UCSD-AML1 (cell line): ENCODE results near the gene SUMF1.

Experiments used
- DNase-seq: peaks from one replicate; lab custom pipeline; 2025; ENCODE audit not compliant: unreplicated experiment; lab: John Stamatoyannopoulos, UW

SUMF1 gene

DNA sequence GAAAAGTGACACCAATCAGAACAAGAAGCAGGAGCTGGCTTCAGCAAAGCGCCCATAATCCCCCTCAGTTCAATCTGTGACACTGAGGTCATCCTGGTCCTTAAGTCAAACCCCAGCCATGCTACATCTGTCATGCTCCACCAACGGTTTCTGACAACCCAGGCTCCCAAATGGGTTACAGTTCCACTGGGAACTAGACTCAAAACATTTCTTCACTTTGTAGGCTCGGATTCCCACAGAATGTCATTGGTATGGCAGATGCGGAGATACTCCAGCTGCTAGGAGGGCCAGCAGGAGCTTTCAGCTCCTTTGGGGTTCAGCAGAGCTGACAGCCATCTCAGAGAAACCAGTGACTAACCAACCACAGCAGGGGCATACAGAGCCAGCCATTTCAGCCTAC, 48.9 kb downstream of the SUMF1 start:
- DNase-seq = no peak

GRCh38 chr3:4417449-4417848, 49.6 kb downstream of the SUMF1 start:
- no peak for DNase-seq

DNA sequence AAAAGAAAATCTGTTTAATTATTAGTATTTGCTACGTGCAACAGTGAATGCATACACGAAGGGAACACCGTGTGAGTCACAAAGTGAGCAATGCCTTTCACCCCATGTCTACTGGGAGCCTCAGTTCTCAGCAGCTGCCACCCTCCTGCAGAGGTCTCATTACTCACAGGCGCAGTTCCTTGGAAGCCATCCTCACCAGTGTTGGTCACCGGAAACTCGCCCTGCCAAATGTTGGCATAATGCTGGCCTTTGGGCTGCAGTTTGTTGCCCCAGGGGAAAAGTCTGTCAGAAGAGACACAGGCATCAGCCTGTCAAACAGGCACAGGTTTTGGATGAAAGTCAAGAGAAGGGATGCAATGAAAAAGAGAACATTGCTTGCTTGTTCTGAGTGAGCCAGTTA, 50.1 kb downstream of the SUMF1 start:
- no peak for DNase-seq

- DNase-seq = no peak
Measured at GRCh38 chr3:4416427-4416945, 50.6 kb downstream of the SUMF1 start.

DNA sequence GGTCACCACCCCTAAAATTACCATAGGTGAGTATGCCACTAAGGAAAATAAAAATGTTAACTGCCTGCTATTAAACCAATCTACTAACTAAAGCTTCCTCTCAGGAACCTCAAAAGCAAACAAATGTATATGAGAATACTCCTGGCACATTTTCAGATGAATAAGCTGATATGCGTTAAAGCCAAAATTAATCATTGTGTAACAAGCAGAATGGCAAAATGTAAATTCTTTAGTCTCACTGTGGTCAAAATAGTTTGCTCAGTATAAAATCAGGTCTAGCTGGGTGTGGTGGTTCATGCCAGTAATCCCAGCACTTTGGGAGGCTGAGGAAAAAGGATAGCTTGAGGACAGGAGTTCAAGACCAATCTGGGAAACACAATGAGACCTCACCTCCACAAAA, 53.6 kb downstream of the SUMF1 start:
- no peak for DNase-seq

- DNase-seq = no peak
Measured at GRCh38 chr3:4411833-4412232, 55.2 kb downstream of the SUMF1 start.

- no peak for DNase-seq
Measured at GRCh38 chr3:4411236-4411635, 55.8 kb downstream of the SUMF1 start.

GRCh38 chr3:4410606-4411005, 56.5 kb downstream of the SUMF1 start:
- DNase-seq = no peak

GRCh38 chr3:4409971-4410573, 57.0 kb downstream of the SUMF1 start:
- DNase-seq = no peak

- DNase-seq = no peak
Measured at GRCh38 chr3:4409415-4409814, 57.7 kb downstream of the SUMF1 start.

DNA sequence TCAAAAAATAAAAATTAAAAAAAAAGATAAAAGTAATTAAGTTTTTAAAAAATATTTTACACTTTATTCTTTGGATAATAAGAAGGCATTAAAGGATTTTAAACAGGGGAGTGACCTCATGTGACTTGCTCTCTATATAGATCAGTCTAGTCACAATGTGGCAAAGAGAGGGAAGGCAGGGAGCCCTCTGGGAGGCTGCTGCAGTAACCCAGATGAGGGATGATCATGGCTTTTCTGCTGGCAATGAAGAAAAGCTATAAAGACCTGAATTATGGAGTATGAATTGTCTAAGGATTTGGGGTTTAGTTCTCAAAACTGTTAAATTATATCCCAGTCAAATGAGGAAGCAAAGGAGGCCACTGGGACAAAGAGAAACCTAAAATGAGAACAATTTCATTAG, 58.1 kb downstream of the SUMF1 start:
- no peak for DNase-seq

DNA sequence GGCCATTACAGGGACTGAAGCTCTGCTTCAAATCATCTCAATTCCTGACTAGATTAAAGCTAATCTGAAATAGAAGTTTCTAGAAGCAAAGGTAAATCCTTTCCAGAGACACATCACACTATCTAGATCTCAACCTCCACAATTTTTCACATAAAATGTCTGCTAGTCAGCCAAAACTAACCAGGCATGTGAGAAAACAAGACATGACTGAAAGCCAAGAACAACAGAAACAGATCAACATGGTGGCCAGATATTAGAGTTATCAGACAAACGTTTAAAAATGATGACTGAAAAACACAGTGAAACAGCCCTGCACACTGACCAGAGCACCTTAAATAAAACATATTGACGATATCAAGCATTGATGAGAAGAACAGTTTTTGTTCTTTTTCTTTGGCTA, 59.1 kb downstream of the SUMF1 start:
- DNase-seq = no peak

DNA sequence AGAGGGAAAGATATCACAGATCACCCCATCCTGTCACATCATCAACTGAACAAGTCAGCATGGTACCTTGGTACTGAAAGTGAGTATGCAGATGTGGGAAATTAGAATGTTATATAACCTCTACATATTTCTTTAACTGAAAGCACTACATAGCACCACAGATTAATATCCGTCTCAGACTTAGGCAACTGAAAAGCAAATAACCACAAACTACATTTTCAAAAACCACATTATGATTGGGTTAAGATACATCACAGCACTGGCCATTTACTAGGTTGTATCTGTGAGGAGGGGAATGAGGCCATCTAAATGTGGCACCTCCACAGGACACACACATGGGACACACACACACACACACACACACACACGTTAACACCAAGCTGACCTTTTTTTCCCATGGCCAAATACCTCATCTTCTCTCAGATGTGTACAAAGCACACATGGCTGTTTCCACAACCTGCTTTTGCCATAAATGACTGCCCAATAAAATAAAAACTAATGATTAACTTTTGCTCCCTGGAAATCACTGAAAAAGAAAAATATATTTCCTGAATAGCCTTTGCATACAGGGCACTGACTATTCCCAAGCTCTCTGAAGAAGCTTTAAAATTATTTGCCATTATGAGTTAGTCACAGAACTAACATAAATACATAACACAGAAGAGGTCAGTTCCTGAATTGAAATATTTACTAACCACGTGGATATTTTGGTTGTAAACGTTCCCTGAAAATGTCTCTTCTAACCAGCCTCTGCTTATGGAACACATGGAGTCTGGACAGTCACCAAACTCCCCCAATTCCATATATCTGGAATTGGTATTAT, 60.1 kb downstream of the SUMF1 start:
- no peak for DNase-seq

- no peak for DNase-seq
Measured at GRCh38 chr3:4404881-4405280, 62.2 kb downstream of the SUMF1 start.

DNA sequence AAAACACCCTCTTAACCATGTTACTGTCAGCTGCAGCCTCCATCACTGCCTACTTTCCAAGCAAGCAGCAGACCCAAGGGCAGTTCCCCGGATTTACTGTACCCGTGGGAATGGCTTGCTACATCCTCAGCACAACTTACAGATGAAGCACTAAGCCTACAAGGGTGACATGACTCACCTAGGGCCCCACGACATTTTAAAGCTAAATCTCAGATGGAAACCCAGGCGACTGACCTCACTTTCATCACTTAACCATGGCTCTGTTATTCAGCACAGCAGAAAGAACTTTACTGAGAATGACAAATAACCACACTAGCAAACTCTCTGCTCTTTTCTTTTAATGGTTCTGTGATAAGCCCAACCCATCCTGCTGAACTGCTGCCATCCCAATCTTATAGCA, 65.6 kb downstream of the SUMF1 start:
- DNase-seq = no peak

- DNase-seq = no peak
Measured at GRCh38 chr3:4399476-4399875, 67.6 kb downstream of the SUMF1 start.

DNA sequence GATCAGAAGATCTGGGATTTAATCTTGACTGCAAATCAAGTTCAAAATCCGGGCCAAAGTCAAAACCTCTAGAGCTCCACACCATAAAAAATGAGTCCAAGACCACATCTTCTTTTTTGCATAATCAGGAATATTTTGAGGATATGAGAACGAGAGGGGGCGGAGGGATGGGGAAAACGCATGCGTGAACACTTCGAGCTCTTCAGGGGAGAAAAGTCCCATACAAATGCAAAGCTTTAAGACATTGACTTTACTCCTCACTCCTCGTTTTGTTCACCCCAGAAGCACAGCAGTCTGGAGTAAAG, 68.2 kb downstream of the SUMF1 start:
- no peak for DNase-seq

DNA sequence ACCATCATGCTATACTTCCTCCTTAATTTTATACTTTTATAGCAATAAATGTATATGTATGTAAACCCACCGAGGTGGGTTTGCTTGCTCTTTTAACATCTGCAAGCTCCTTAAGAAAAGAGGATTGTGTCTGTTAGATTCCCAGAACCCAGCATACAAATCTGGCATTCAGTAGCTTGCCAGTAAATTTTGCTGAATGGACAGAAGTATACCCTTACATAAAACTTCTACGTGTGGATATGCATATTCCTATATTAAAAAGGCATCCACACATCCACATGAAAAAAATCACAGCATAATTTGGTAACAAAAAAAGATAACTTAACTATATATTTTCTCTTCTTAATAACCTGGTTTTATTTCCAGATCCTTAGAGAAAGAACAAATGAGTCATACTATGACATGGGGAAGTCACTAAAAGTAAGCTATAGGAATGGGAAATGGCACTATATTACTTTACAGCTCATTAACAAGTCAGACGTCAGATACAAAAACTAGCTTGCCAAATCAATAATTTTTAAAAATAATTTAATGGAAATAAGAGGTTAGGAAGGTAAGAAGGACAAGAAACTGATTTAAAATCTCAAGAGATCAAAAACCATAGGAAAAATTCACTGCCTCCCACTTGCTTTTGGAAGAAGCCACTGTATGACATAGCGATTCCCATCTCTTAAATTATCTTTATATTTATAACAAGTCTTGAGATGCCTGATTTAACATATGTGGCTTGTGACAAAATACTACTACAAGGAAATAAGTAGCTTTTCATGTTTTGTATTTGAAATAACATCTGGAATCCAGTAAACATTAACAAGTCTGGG, 68.7 kb downstream of the SUMF1 start:
- DNase-seq = no peak

DNA sequence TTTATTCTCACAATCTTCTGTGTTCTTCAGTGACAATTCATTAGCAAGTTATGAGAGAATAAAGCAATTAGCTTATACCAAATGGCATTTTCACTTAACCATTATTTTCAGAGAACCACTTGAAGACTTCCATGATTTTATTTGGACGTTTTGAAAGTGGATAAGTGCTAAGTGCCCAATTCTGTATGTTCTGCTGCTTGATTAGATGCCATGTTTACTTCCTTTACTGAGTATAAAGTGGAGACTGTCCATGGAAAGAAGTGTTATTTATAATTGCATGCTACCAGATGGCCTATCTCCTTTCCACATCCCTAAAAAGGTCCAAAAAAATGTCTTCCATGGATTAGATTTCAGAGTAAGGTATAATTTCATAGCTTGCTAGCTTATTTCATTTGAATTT, 69.6 kb downstream of the SUMF1 start:
- no peak for DNase-seq

GRCh38 chr3:4396542-4396941, 70.5 kb downstream of the SUMF1 start:
- no peak for DNase-seq

DNA sequence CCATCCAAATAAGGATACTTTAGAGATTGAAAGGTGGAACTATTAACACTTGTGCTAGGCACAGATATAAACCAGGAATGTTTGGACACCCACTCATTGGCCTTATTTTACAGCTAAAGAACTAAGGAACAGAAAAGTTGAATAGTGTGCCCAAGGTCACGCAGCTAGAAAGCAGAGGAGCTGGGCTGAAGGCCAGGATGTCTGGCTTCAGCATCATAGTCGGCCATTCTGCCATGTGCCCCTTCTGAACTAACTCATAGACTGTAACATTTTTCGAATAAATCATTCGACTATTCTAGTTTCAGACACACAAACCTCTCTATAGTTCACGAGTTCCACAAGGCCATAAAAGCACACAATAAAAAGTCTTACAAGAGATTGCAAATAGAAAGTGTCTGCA, 71.1 kb downstream of the SUMF1 start:
- DNase-seq = no peak

DNA sequence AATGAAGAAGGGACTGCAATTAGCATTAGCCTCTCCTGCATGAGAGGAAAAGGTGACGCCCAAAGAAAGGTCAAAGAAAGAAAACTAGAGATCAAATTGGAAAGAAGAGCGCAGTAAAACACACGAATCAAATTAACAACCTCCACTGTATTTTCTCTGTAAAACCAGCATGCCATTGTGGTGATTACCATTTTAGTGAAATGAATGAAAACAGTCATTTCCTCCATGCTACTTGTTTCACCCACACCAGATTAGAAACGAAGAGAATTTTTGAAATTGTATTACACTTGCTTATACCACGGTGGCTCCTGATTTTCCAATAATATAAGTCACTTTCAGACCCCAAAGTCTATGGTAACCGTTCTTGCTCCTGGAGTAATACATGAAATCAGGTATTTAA, 71.6 kb downstream of the SUMF1 start:
- no peak for DNase-seq
